GM19351 (cell line): ENCODE results near the gene MAGEA6.
"Not testable (repeated sequence)": the region's sequence is repeated elsewhere in the genome, so short reads cannot be mapped to it uniquely, and the experiment has no call there.

Experiments used
- ATAC-seq: cut with Tn5 transposase; IDR thresholded peaks from one replicate; pipeline ENCODE4 v1.9.1; 2021; ENCODE audit warnings: mild to moderate bottlenecking, moderate library complexity; ENCODE audit not compliant: unreplicated experiment

Gene MAGEA6

GRCh38 chrX:152769549-152770289, at the start of gene MAGEA6:
Gene MAGEA6, minus strand, starts transcription at chrX:152769689. Its CDS starts 2,039 bp downstream, at chrX:152767650.
- not testable (repeated sequence) for ATAC-seq

GRCh38 chrX:152819266-152819665, 49.8 kb upstream of the MAGEA6 start:
- no peak for ATAC-seq

DNA sequence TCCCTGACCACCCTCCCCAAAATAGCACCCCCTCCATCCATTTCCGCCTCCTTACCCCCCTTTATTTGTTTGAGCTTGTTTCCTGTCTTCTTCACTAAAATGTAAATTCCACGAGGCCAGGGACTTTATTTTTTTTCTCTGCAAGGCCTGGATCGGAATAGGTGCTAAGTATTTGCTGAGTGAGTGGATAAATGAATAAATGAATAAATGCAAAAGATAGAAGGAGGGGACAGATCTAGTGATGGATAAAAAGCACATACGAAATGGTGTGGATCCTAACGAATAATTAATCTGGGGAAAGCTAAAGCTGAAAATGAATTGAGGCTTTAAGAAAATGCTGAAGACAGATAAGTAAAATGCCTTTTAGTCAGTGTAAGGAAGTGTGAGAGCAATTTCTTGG, 48.9 kb upstream of the MAGEA6 start:
- ATAC-seq, result no peak

- no peak for ATAC-seq
Measured at GRCh38 chrX:152817078-152817764, 47.7 kb upstream of the MAGEA6 start.

GRCh38 chrX:152814048-152814447, 44.6 kb upstream of the MAGEA6 start:
- ATAC-seq, result no peak

GRCh38 chrX:152813206-152813605, 43.7 kb upstream of the MAGEA6 start:
- ATAC-seq, result no peak

GRCh38 chrX:152810403-152810802, 40.9 kb upstream of the MAGEA6 start:
- ATAC-seq, result no peak

GRCh38 chrX:152806035-152806434, 36.5 kb upstream of the MAGEA6 start:
- ATAC-seq, result no peak

DNA sequence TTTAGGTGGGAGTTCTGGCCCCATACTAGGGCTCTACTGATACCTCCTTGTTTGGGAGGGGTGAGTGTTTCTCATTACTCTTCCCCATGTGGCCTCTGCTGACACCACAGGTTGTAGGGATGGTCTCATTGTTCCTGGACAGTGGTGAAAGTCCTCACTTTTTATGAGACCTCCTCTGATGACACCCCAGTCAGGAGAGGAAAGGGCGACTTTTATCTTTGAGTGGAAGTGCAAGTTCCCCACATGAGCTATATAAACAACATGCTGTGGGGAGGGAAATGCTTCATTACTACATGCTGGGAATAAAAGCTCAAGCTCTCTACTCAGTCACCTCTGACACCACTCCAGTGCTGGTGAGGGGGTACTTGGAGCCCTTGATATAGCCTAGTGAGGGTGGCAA, 29.5 kb upstream of the MAGEA6 start:
- no peak for ATAC-seq

DNA sequence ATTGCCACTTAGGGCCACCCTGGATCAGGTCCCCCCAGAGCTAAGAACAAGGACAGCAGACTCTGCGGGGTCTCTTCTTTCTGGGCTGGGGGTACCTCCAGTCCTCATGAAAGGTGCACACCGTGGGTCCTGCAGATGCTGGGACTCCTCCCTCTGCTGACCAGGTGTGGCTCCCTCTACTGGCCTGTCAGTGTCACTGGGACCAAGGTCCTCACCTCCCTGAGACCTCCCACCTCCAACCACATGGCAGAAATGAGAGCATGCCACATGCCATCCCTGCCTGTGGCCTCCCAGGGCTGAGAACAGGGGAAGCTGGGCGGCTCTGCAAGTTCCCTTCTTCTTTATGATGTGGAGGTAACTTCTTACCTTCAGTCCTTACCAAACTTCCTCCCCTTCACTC, 17.6 kb upstream of the MAGEA6 start:
- ATAC-seq, result peak; percentile 97

GRCh38 chrX:152766562-152766961, 2.9 kb downstream of the MAGEA6 start:
- ATAC-seq, result not testable (repeated sequence)

DNA sequence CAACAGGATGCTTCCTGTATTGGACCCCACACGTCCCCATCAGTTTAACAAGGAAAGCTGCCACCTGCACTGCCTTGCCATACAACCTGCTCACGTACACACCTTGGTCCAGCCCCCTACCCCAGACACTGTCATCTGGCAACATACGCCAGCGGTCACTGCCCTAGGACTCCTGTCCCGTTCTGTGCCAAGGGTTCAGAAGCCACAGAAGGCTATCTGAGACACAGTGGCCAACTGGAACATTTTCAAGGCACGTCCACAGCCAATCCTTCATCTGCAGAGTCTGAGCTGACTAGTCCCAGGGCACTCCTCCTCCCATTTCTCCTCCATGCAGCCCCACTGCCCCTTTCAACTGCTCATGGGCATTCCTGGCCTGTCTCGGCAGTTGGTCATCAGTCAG, 7.9 kb downstream of the MAGEA6 start:
- ATAC-seq, result not testable (repeated sequence)

GRCh38 chrX:152759544-152759943, 9.9 kb downstream of the MAGEA6 start:
- not testable (repeated sequence) for ATAC-seq

DNA sequence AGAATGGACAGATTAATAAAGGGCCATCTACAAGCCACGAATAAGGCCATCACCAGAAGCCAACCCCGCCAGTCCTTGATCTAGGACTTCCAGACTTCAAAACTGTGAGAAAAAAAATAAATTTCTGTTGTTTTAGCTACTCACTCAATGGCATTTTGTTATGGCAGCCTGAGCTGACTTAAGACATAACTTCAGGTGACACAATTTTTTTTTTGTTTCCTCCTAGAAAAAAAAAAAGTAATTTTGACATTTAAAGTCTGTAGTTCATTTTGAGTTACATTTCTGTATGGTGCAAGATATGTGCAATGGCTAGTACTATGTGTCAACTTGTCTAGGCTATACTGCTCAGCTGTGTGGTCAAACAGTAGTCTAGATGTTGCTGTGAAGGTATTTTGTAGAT, 10.6 kb downstream of the MAGEA6 start, which contains the start of gene CSAG3:
Gene CSAG3, plus strand, starts transcription at position 301 of the 400 bp plus-strand sequence.
- not testable (repeated sequence) for ATAC-seq

- not testable (repeated sequence) for ATAC-seq
Measured at GRCh38 chrX:152754871-152755270, 14.6 kb downstream of the MAGEA6 start.

DNA sequence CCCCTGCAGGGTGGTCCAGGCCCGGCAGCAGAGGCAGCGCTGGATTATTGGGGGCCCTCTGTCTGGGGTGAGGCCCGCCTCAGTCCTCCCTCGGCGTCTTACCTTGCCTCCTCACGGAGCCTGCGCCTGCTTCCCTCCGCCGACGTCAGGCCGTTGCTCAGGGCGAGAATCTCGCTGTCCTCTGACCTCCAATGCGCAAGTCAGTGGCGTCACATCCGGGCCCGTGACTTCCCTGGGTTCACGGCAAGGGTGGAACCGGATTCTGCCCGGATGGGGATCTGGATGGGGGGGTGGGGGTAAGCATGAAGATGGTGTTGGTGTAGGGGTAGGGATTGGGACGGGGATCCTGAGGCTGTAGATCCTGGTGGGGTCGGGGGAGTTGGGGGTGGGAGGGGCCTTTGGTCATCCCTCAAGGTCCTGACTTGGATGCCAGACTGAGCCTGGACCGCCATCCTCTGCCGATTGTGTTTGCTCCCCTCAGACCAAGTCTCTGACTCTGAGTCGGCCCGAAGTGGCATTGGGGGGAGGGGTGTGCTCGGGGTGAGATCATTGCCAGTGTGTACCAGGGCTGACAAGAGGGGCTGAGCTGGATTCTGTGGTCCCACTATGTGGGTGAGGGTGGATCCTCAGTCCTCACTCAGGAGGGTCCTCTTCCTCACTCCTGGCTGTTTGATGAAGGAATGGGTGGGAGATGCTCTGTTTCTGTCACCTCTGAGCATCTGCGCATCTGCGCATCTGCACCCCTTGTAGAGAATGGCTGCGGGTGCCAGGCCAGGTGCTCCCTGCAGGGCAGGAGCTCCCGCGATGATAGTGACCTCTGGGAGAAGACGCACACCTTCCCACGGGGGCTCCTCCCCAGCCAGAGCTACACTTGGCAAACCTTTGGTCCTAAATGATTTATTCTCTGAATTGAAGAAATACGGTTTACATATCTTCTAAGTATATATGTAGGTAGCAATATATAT, 15.5 kb downstream of the MAGEA6 start, which contains the start of gene MAGEA2:
Gene MAGEA2, minus strand, starts transcription at position 157 of the 965 bp plus-strand sequence. CDS start 2,479 bp downstream, outside the sequence.
- ATAC-seq, result not testable (repeated sequence)

- no peak for ATAC-seq
Measured at GRCh38 chrX:152738560-152738959, 30.9 kb downstream of the MAGEA6 start.

DNA sequence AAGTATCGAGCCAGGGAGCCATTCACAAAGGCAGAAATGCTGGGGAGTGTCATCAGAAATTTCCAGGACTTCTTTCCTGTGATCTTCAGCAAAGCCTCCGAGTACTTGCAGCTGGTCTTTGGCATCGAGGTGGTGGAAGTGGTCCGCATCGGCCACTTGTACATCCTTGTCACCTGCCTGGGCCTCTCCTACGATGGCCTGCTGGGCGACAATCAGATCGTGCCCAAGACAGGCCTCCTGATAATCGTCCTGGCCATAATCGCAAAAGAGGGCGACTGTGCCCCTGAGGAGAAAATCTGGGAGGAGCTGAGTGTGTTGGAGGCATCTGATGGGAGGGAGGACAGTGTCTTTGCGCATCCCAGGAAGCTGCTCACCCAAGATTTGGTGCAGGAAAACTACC, 33.0 kb downstream of the MAGEA6 start:
- ATAC-seq, result not testable (repeated sequence)

DNA sequence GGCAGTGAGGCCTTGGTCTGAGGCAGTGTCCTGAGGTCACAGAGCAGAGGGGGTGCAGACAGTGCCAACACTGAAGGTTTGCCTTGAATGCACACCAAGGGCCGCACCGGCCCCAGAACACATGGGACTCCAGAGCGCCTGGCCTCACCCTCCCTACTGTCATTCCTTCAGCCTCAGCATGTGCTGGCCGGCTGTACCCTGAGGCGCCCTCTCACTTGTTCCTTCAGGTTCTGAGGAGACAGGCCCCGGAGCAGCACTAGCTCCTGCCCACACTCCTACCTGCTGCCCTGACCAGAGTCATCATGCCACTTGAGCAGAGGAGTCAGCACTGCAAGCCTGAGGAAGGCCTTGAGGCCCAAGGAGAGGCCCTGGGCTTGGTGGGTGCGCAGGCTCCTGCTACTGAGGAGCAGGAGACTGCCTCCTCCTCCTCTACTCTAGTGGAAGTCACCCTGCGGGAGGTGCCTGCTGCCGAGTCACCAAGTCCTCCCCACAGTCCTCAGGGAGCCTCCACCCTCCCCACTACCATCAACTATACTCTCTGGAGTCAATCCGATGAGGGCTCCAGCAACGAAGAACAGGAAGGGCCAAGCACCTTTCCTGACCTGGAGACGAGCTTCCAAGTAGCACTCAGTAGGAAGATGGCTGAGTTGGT, 33.5 kb downstream of the MAGEA6 start:
- no peak for ATAC-seq

GRCh38 chrX:152735101-152735500, 34.4 kb downstream of the MAGEA6 start:
- no peak for ATAC-seq
